ENCODE measurements around the gene TRIM74. TPM values are rescaled to one million over a fixed set of nuclear protein-coding genes. Genes with fewer than 3 reads are reported as not detected.
A peak's percentile ranks its signal among the peaks of the same experiment; 100 is the strongest.
"Not testable (repeated sequence)": the region's sequence is repeated elsewhere in the genome, so short reads cannot be mapped to it uniquely, and the experiment has no call there.

TRIM74 gene
- total RNA-seq, 2 experiments from 2014 or later, result 0.35 TPM; not detected in 1

- H3K36me3 Mint-ChIP-seq, H3K4me1 Mint-ChIP-seq, H3K4me3 Mint-ChIP-seq, H3K27ac Mint-ChIP-seq, H3K9me3 Mint-ChIP-seq, DNase-seq, H3K27me3 Mint-ChIP-seq: not testable (repeated sequence)
Measured at GRCh38 chr7:72966892-72967291, 2.4 kb downstream of the TRIM74 start.

- not testable (repeated sequence) for H3K36me3 Mint-ChIP-seq, H3K4me3 Mint-ChIP-seq, DNase-seq, H3K27me3 Mint-ChIP-seq, H3K9me3 Mint-ChIP-seq, H3K27ac Mint-ChIP-seq, H3K4me1 Mint-ChIP-seq
Measured at GRCh38 chr7:72965186-72965975, 3.9 kb downstream of the TRIM74 start.

- DNase-seq, H3K9me3 Mint-ChIP-seq, H3K4me3 Mint-ChIP-seq, H3K27ac Mint-ChIP-seq, H3K4me1 Mint-ChIP-seq, H3K27me3 Mint-ChIP-seq, H3K36me3 Mint-ChIP-seq: not testable (repeated sequence)
Measured at GRCh38 chr7:72963056-72963455, 6.2 kb downstream of the TRIM74 start.

- not testable (repeated sequence) for H3K4me1 Mint-ChIP-seq, H3K27me3 Mint-ChIP-seq, H3K36me3 Mint-ChIP-seq, H3K9me3 Mint-ChIP-seq, DNase-seq, H3K27ac Mint-ChIP-seq, H3K4me3 Mint-ChIP-seq
Measured at GRCh38 chr7:72961346-72961650, 8.0 kb downstream of the TRIM74 start.

- not testable (repeated sequence) for H3K27me3 Mint-ChIP-seq, H3K27ac Mint-ChIP-seq, H3K36me3 Mint-ChIP-seq, DNase-seq, H3K9me3 Mint-ChIP-seq, H3K4me1 Mint-ChIP-seq, H3K4me3 Mint-ChIP-seq
Measured at GRCh38 chr7:72960626-72961345, 8.5 kb downstream of the TRIM74 start.

GRCh38 chr7:72960029-72960428 lies 9.2 kb downstream of the TRIM74 start:
- not testable (repeated sequence) for H3K27me3 Mint-ChIP-seq, H3K4me3 Mint-ChIP-seq, H3K36me3 Mint-ChIP-seq, H3K4me1 Mint-ChIP-seq, H3K9me3 Mint-ChIP-seq, DNase-seq, H3K27ac Mint-ChIP-seq

GRCh38 chr7:72954563-72955198 lies 14.6 kb downstream of the TRIM74 start:
- Mint-ChIP-seq H3K27ac (peak overlapping the region; percentile 60), H3K4me3 (peak overlapping the region; percentile 73)
- H3K27me3 Mint-ChIP-seq, H3K4me1 Mint-ChIP-seq, H3K9me3 Mint-ChIP-seq, H3K36me3 Mint-ChIP-seq, DNase-seq: not testable (repeated sequence)

- not testable (repeated sequence) for H3K27me3 Mint-ChIP-seq, H3K27ac Mint-ChIP-seq, H3K4me3 Mint-ChIP-seq, H3K9me3 Mint-ChIP-seq, H3K36me3 Mint-ChIP-seq, H3K4me1 Mint-ChIP-seq, DNase-seq
Measured at GRCh38 chr7:72953901-72954562, 15.2 kb downstream of the TRIM74 start.

GRCh38 chr7:72950432-72950831 lies 18.8 kb downstream of the TRIM74 start:
- not testable (repeated sequence) for H3K27ac Mint-ChIP-seq, DNase-seq, H3K36me3 Mint-ChIP-seq, H3K4me3 Mint-ChIP-seq, H3K4me1 Mint-ChIP-seq, H3K9me3 Mint-ChIP-seq, H3K27me3 Mint-ChIP-seq

GRCh38 chr7:72949686-72950085 lies 19.6 kb downstream of the TRIM74 start:
- H3K4me1 Mint-ChIP-seq, DNase-seq, H3K9me3 Mint-ChIP-seq, H3K4me3 Mint-ChIP-seq, H3K27me3 Mint-ChIP-seq, H3K36me3 Mint-ChIP-seq: not testable (repeated sequence)
- peak overlapping the region; percentile 58 for H3K27ac Mint-ChIP-seq

GRCh38 chr7:72949276-72949675 lies 20.0 kb downstream of the TRIM74 start:
- H3K4me3 Mint-ChIP-seq, DNase-seq: not testable (repeated sequence)

GRCh38 chr7:72948714-72949113 lies 20.6 kb downstream of the TRIM74 start:
- H3K4me3 Mint-ChIP-seq, DNase-seq, H3K9me3 Mint-ChIP-seq, H3K27me3 Mint-ChIP-seq, H3K36me3 Mint-ChIP-seq, H3K4me1 Mint-ChIP-seq, H3K27ac Mint-ChIP-seq: not testable (repeated sequence)

More at GRCh38 chr7:72949276-72949675, 20.0 kb downstream of the TRIM74 start:
- not testable (repeated sequence) for H3K36me3 Mint-ChIP-seq, H3K27me3 Mint-ChIP-seq, H3K4me1 Mint-ChIP-seq, H3K9me3 Mint-ChIP-seq
- H3K27ac Mint-ChIP-seq, result peak overlapping the region; percentile 58

GRCh38 chr7:72946130-72946745 lies 23.0 kb downstream of the TRIM74 start:
- H3K4me3 Mint-ChIP-seq, H3K9me3 Mint-ChIP-seq, DNase-seq, H3K27ac Mint-ChIP-seq, H3K4me1 Mint-ChIP-seq, H3K27me3 Mint-ChIP-seq, H3K36me3 Mint-ChIP-seq: not testable (repeated sequence)

GRCh38 chr7:72945597-72945996 lies 23.7 kb downstream of the TRIM74 start:
- H3K4me1 Mint-ChIP-seq, H3K9me3 Mint-ChIP-seq, H3K27me3 Mint-ChIP-seq, DNase-seq, H3K4me3 Mint-ChIP-seq, H3K36me3 Mint-ChIP-seq, H3K27ac Mint-ChIP-seq: not testable (repeated sequence)

GRCh38 chr7:72944937-72945336 lies 24.3 kb downstream of the TRIM74 start:
- DNase-seq, result not testable (repeated sequence)

More at GRCh38 chr7:72944937-72945336, 24.3 kb downstream of the TRIM74 start:
- H3K4me3 Mint-ChIP-seq, H3K27me3 Mint-ChIP-seq, H3K36me3 Mint-ChIP-seq, H3K27ac Mint-ChIP-seq, H3K4me1 Mint-ChIP-seq, H3K9me3 Mint-ChIP-seq: not testable (repeated sequence)
